GM12873 (cell line): ENCODE data around the gene TRAPPC12.

Experiments
- CTCF ChIP-seq: IDR thresholded peaks from 2 replicates; pipeline ENCODE4 v1.5.1; 2012; ENCODE audit warnings: low read depth, mild to moderate bottlenecking, moderate library complexity, low read length, control low read depth; ENCODE audit not compliant: insufficient read depth; ENCODE audit errors: missing control alignments

Gene TRAPPC12

GRCh38 chr2:3379647-3380534, at the start of gene TRAPPC12:
Gene TRAPPC12, plus strand, starts transcription at chr2:3379694. Its CDS starts 7,930 bp downstream, at chr2:3387624.
- peak; percentile 64 for TF ChIP-seq CTCF

DNA sequence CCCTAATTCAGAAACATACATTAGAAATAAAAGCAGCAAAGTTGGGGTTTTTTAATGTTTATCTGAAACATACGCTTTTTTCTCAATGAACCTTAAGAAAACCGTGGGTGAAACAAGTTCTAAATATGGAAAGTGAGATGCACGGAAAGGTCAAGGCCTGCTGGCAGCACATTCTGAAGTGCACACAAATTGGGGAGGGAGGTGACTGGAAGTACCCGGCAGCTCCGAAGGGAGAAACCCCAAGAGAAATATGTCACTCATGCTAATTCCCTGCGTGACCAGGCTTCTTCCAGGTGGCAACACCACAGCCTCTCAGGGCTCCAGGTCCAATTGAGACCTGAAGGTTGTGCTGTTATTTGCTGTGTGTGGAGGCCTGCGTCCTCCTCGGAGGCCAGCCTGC, 47.4 kb upstream of the TRAPPC12 start:
- no peak for TF ChIP-seq CTCF

DNA sequence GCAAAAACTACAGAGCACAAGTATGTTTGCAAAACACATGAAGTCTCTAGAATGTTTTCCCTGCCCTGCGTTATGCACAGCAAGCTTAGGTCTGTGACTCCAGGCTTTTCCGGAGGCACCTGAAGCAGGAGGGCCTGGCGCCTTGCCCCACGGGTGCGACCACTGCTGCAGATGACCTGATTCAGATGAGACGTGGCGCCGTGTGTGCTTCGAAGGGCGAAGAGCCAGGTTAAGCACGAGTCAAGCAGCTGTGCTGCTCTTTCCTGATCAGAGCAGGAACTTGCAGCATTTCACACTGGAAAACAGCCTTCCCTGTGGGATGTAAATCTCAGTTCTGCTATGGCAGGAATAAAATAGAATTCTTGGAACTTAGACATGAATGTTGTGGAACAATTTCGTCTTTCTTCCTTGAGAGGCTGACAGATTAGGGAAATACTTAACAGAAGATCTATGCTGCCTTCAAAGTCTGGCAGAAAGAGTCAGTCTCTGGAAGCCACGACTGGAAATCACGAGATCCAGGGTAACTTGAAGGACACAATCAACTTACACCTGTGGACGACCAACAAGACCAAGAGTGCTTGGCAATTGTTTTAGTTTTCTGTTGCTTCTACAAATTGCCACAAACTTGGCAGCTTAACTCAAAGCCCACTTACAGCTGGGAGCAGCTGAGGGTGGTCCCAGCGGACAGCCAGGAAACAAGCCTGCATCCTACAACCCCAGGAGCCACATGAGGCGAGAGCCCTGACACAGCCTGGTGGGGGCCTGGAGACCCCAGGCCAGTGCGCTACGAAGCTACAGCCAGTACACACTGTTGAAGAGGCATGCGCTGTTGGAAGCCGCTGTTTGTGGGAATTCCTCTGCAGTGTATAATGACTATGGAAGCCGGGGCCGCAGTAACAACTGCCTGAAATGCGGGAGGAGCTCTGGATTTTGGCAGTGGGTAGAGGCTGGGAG, 44.8 kb upstream of the TRAPPC12 start:
- no peak for TF ChIP-seq CTCF

- TF ChIP-seq CTCF, result no peak
Measured at GRCh38 chr2:3336844-3337243, 42.6 kb upstream of the TRAPPC12 start.

- TF ChIP-seq CTCF, result no peak
Measured at GRCh38 chr2:3338340-3338739, 41.2 kb upstream of the TRAPPC12 start.

DNA sequence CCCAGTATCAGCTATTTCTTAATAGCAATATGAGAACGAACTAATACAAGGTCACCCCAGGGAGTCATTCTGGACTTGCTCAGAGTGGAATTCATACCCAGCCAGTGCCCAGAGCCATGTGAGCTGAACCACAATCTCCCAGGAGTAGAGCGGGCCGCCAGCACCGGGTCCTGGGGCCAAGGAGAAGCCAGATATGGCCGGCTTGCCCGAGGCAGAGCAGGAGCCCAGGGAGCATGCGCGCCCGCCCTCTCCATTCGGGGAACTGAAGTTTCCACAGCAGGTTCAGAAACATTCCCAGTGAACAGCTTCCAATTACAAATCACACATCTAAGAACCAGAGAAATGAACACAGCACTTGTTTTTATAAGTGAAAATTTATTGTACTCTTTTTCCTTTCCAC, 39.4 kb upstream of the TRAPPC12 start:
- no peak for TF ChIP-seq CTCF

DNA sequence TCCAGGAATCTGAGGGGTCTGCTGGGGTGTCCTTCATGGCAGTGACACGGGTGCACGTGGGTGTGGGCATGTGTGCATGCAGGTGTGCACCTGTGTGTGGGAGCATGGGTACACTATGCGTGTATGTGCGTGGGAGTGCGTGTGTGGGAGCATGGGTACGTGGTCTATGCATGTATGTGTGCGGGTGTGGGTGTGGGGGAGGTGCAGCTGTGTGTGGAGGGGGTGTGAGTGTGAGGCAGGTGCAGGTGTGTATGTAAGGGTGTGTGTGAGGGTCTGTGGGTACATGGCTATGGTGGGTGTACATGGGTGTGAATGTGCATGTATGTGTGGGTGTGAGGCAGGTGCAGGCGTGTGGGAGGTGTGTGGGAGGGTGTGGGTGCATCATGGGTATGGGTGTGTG, 38.2 kb upstream of the TRAPPC12 start:
- TF ChIP-seq CTCF, result no peak
